NCI-H2196 treated with DMSO at 0.1 percent for 48 hours (cell line): ENCODE data around the gene AEBP2.
"Not testable (repeated sequence)": the region's sequence is repeated elsewhere in the genome, so short reads cannot be mapped to it uniquely, and the experiment has no call there.

Experiments
- DNase-seq: peaks from one replicate; lab custom pipeline; 2025; ENCODE audit not compliant: unreplicated experiment; lab: John Stamatoyannopoulos, UW

Gene AEBP2

GRCh38 chr12:19451196-19451595 is 11.9 kb downstream of the AEBP2 start:
- DNase-seq, result no peak

- DNase-seq, result no peak
Observed at GRCh38 chr12:19453961-19454360, 14.7 kb downstream of the AEBP2 start.

- no peak for DNase-seq
Observed at GRCh38 chr12:19454837-19455236, 15.5 kb downstream of the AEBP2 start.

GRCh38 chr12:19456176-19456575 is 16.9 kb downstream of the AEBP2 start:
- no peak for DNase-seq

DNA sequence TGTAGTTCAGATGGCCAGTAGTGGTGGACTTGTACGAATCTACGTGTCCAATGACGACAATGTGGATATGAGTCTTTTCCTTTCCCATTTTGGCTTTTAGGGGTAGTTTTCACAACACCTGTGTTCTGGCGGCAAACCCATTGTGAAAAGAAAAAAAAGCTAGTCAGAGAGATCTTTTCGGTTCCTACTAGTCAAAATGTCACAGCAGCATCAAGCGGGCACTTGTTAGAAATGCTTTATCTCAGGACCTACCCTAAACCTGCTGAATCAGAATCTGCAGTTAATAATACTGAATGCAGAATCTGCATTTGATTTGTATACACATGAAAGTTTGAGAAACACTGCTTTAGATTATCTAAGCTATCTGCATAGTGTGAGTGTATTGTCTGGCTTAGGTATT is 18.3 kb downstream of the AEBP2 start:
- no peak for DNase-seq

GRCh38 chr12:19458733-19459132 is 19.4 kb downstream of the AEBP2 start:
- no peak for DNase-seq

DNA sequence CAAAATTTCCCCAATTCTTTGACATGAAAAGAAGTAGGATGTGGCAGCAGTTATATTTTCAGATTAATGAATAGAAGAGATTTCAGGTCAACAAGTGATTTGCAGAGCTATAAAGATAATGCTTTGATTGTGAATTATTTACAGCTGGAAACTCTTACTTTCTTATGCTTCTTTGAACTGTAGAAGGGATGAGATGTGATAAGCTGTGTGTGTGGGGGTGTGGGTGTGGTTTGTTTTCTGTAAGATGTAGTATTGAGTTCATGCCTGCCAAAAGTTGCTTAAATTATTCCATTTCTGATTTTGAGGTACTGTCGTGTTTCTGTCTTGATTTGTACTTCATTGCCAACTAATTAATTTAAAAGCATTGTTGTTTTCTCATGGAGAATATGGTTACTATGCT is 22.7 kb downstream of the AEBP2 start:
- DNase-seq, result no peak

- no peak for DNase-seq
Observed at GRCh38 chr12:19462406-19462805, 23.1 kb downstream of the AEBP2 start.

- no peak for DNase-seq
Observed at GRCh38 chr12:19464192-19464580, 24.9 kb downstream of the AEBP2 start.

DNA sequence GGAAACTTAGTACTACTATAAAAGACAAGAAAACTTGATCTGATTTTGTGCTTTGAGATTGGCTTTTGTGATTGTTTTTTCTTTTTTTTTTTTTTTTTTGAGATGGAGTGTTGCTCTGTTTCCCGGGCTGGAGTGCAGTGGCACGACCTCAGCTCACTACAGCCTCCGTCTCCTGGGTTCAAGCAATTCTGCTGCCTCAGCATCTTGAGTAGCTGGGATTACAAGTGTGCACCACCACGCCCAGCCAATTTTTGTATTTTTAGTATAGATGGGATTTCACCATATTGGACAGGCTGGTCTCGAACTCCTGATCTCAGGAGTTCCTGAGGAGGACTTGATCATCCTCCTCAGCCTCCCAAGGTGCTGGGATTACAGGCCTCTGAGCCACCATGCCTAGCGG is 26.4 kb downstream of the AEBP2 start:
- no peak for DNase-seq

DNA sequence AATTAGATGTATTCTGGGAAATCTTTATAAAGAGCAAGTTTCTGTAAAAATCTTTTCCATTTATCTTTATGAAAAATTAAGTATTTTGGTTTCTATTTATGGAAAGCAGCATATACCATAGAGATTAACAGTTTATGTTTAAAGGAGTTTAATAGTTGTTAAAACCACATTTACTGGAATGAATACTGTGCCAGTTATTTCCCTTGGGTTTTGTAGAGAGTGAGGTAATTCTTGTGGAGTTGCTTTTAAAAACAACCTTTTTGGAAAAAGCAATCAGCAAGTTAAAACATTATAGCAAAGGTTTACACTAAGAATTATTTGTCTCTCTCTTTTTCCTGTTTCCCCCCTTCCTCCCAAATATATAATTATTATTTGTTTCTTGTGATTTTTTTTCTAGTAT is 34.9 kb downstream of the AEBP2 start:
- DNase-seq, result no peak

DNA sequence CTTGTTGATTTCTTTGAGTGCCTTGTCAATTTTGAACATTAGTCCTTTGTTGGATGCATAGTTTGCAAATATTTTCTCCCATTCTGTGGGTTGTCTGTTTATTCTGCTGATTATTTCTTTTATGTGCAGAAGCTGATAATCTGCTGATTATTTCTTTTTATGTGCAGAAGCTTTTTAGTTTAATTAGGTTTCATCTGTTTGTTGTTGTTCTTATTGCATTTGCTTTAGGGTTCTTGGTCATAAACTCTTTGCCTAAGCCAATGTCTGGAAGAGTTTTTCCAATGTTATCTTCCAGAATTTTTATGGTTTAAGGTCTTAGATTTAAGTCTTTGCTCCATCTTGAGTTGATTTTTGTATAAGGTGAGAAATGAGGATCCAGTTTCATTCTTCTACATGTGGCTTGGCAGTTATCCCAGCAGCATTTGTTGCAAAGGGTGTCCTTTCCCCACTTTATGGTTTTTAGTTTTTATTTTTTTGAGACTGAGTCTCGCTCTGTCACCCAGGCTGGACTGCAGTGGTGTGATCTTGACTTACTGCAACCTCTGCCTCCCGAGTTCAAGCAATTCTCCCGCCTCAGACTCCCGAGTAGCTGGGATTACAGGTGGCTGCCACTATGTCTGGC is 36.7 kb downstream of the AEBP2 start:
- not testable (repeated sequence) for DNase-seq

DNA sequence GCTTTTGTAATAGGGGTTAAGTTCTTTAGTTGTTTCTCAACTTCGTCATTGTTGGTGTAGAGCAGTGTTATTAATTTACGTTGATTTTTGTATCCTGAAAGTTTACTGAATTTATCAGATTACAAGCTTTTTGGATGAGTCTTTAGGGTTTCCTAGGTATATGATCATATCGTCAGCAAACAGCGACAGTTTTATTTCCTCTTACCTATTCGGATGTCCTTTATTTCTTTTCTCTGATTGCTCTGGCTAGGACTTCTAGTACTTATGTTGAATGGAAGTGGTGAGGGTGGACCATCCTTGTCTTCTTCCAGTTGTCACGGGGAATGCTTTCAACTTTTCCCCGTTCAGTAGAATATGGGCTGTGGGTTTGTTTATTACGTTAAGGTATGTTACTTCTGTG is 37.8 kb downstream of the AEBP2 start:
- no peak for DNase-seq

- DNase-seq, result no peak
Observed at GRCh38 chr12:19480459-19480858, 41.2 kb downstream of the AEBP2 start.

GRCh38 chr12:19482036-19482435 is 42.7 kb downstream of the AEBP2 start:
- no peak for DNase-seq

- no peak for DNase-seq
Observed at GRCh38 chr12:19482551-19483109, 43.3 kb downstream of the AEBP2 start.

DNA sequence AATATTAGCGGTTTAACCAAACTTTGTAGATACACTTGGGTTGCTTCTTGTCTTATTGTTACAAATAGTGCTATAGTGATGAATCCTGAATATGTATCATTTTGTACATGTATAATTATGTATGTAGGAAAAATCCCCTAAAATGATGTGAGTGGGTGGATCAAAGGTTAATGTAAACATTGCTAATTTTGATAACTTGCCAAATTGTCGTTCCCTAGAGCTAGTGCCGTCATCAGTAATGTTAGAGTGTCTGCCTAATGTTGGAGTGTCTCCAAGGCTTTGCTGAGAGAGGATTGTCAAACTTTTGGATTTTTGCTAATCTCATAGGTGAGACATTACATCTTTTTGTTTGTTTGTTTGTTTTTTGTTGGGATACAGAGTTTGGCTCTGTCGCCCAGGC is 44.4 kb downstream of the AEBP2 start:
- no peak for DNase-seq

- DNase-seq, result no peak
Observed at GRCh38 chr12:19484738-19485137, 45.4 kb downstream of the AEBP2 start.

DNA sequence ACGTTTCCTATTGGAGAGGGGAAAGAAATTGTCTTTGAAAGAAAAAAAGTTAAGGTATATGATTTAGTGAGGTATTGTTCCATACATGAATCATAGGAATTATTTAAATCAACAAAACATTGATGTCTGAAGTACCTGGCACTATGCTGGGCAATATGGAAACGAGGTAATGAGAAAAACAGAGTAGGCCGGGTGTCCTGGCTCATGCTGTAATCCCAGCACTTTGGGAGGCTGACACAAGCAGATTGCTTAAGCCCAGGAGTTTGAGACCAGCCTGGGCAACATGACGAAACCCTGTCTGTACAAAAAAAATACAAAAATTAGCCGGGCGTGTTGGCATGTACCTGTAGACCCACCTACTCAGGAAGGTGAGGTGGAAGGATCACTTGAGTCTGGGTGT is 45.9 kb downstream of the AEBP2 start:
- DNase-seq, result no peak

DNA sequence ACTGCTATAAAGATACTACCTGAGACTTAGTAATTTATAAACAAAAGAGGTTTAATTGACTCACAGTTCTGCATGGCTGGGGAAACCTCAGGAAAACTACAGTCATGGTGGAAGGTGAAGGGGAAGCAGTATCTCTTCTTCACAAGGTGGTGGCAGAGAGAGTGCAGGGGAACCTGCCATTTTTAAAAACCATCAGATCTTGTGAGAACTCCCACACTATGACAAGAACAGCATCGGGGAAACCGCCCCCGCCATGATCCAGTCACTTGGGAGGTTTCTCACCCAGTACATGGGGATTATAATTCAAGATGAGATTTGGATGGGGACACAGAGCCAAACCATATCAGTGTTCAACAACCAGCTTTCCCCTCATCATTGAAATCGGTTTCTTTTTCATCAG is 49.9 kb downstream of the AEBP2 start:
- no peak for DNase-seq

DNA sequence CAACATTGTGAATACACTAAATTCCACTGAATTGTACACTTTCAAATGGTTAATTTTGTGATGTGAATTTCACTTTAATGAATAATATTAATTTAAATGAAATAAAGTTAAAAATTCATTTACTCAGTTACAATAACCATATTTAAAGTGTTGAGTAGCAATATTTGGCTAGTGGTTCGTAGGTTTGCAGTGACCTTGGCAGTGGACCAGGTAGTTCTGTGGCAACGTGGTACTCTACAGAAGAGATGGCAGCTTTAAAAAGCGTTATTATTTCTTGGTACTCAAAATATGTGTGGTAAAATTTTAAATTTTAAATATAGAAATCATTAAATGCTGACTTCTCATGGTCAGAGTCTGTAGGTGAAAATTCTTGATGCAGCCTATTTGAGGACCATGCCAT is 51.6 kb downstream of the AEBP2 start:
- DNase-seq, result no peak

GRCh38 chr12:19491863-19492262 is 52.6 kb downstream of the AEBP2 start:
- no peak for DNase-seq

- DNase-seq, result no peak
Observed at GRCh38 chr12:19496219-19496878, 57.1 kb downstream of the AEBP2 start.
